HG03354 (cell line): ENCODE results near the gene FIGN.

Experiments
- ATAC-seq: cut with Tn5 transposase; IDR thresholded peaks from one replicate; pipeline ENCODE4 v1.9.1; 2021; ENCODE audit warnings: mild to moderate bottlenecking; ENCODE audit not compliant: unreplicated experiment, poor library complexity, severe bottlenecking

The FIGN gene

DNA sequence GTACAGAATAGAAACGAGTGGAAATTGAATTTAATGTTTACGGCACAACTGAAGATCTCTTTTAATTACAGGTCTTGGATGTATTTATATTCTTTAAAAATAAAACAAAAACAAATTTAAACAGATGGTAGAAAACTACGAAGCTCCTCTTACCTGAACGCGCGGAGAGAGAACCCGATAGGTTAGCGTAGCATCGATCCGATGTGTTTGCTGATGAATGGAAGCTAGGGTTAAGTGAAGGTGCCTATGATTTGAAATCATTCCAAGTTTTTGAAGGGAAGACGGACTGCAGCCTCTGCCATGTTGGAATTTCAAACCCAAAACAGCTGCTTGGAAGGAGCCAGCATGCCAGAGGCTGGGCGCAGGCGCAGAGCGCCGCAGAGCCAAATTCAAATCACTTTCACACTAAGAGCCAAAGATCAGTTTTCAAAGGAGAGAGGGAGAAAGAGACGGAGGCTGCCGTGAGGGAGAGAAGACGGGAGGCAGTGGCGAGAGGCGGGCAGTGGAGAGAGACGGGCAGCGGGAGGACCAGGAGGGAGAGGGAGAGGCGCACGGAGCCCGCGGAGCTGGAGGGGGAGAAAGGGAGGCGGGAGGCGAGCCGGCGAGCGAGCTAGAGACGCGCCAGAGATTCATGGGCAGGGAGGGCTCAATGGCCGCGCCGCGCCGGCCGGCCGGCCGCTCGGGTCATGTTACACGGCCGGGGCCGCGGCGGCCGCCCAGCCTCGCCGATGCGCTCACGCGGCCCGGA, at the start of gene FIGN:
TSS of gene FIGN (minus strand) at position 324 of the 748 bp plus-strand sequence. CDS start 1,081 bp downstream, outside the sequence.
- no peak for ATAC-seq

DNA sequence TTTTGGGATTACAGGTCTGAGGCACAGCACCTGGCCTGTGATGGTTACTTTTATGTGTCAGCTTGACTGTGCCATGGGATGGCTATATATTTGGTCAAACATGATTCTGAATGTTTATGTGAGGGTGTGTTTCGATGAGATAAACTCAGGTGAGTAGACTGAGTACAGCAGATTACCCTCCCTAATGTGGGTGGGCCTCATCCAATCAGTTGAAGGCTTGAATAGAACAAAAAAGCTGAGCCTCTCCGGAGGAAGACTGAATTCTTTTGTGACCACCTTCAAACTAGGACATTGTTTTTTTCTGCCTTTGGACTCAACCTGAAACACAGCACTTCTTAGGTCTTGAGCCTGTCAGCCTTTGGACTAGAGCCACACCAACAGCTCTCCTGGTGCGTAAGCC, 49.4 kb upstream of the FIGN start:
- ATAC-seq, result no peak

GRCh38 chr2:163779970-163780597, 44.3 kb upstream of the FIGN start:
- ATAC-seq, result no peak

DNA sequence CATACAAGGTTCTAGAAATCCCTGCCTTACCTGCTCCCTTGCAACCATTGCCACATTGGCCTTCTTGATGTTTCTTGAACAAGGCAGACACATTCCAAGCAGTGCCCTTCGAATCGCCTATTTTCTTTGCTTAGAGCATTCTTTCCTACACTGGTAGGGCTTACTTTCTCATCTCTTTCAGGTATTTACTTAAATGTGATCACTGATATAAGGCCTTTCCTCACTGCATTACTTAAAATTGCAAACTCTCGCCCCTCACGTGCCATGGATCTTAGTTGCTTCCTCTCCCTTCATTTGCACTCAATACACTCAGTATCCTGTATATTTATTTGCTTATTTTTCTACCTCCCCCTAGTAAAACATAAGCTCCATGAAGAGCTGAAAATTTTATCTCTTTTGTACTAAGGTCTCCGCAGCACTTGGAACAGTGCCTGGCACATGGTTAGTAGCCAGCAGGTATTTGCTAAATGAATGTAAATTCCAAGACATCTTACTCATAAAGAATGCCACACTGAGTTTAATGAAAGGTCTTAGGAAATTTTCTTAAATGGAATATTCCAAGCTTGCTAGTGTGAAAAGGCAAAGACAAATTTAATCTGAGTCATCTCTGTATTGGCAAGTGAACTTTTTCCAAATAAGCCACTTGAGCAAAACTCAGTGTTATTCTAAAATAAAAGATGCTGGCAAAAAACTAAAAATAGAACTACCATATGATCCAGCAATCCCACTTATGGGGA, 42.4 kb upstream of the FIGN start:
- ATAC-seq, result no peak

GRCh38 chr2:163775304-163775703, 39.5 kb upstream of the FIGN start:
- ATAC-seq, result no peak

DNA sequence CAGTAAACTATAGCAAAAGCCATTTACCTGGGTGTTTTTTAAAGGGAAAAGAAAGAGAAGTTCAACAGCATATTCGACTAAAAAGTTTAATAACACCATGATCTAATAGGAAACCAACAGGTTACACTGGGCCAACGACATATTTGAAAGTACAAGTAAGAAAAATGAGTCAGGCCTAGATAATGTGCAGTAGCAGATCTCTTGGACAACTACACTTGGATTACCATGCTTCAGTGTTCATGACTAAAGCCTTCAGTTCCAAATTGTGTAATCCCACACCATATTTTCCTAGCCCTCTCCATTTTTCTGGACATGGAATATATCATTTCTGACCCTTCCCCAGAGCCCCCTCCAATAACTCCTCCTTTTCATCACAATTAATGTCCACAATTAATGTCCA, 39.1 kb upstream of the FIGN start:
- no peak for ATAC-seq

- no peak for ATAC-seq
Measured at GRCh38 chr2:163773276-163773675, 37.5 kb upstream of the FIGN start.

GRCh38 chr2:163771596-163771995, 35.8 kb upstream of the FIGN start:
- no peak for ATAC-seq

GRCh38 chr2:163768881-163769695, 33.3 kb upstream of the FIGN start:
- ATAC-seq, result no peak

DNA sequence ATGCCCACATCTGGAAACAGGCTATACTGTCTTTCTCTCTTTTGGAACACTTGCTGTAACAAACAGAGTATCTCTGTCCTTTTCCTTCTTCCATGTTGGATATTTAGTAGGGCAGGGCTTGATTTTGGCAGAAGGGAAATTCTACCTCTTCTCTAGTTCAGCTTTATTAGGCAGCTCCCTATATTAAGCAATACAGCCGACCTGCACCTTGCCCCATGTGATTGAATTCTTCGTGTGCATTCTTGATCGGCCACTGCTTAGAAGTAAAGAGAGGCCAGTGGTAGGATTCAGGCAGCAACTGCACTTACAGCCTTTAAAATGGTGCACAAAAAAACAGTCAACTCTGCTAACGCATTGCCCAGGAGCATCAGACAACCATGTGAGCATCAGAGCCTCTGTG, 31.3 kb upstream of the FIGN start:
- ATAC-seq, result no peak

DNA sequence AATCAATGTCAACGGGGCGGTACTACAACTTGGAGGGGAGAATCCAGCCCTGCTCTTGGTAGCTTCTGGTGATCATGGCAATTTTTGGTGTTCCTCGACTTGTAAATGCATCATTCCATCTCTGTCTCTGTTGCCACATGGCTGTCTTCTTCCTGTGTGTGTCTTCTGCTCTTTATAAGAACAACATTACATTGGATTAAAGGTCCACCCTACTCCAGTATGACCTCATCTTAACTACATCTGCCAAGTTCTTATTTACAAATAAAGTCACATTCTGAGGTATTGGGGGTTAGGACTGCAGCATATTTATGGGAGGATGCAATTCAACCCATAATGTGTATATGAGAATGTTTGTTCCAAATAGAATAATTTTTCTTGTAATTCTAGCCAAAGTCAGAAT, 28.8 kb upstream of the FIGN start:
- ATAC-seq, result no peak

DNA sequence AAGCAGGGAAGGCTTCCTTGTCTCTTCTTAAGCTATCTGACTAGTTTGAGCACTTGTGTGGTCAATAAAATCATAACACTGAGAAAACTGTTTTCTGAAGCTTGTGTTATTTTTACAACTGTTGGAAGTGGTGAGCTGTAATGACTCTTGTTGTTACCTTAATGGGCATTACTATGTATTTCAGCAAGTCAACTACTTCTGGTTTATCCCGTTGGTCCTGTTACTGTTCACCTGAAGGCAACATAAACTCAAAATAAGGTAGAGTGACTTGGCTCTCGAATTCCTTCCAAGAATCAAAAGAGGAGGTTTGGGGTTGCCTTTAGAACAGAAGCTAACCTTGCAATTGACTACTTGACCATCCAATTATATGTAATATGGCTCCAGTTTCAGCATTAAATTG, 23.2 kb upstream of the FIGN start:
- no peak for ATAC-seq

DNA sequence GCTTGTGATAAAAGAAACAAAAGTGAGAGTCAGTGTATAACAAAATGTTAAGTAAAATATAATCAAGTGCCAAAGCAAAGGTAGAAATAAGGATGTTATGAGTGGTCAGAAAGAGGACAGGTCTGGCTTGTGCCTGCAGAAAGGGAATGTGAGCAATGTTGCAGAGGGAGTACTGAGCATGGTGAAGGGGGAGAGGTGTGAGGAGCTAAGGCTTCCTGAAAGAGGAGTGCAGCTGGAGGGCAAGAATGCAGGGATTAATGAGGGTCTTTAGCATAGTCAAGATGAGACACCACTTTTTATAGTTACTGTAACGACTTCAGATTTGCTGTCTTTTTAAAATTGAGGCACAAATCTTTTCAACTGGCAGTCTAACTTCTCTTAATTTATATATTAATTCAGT, 22.0 kb upstream of the FIGN start:
- ATAC-seq, result no peak

DNA sequence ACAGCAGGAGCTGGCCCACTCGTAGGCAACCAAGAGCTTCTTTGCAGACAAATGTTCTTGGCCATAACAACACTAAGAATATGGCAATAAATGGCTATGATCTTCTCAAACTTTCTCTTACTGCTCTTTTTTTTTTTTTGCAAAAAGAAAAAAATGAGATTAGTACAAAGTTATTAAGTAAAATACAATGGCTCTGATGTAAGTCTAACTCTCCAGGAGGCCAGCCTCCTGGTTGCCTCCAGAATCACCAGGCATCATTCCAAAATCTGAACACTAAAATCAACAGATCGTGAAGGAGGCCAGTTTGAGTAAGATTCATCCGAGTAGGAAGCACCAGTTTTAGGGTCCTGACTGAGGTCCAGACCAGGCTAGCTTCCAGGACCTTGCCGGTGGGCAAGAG, 20.8 kb upstream of the FIGN start:
- ATAC-seq, result no peak

- ATAC-seq, result no peak
Measured at GRCh38 chr2:163755366-163755765, 19.6 kb upstream of the FIGN start.

DNA sequence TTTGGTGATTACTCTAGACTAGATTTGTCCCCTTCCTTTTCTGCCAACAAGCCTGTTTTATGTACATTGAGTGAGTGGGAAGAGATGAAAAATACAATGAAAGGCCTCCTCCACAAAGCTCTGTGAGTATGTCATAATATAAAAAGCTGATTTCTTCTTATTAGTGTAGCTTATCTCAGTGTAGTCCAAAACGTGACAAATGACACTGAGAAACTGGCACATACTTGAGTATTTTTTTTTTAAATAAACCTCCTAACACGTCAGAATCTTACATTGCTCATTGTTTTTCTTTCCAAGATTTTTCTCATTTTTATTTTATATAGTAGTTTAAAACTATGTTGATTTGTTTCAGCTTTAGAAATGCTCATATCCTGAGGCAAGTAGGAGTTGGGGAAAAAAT, 17.9 kb upstream of the FIGN start:
- no peak for ATAC-seq

DNA sequence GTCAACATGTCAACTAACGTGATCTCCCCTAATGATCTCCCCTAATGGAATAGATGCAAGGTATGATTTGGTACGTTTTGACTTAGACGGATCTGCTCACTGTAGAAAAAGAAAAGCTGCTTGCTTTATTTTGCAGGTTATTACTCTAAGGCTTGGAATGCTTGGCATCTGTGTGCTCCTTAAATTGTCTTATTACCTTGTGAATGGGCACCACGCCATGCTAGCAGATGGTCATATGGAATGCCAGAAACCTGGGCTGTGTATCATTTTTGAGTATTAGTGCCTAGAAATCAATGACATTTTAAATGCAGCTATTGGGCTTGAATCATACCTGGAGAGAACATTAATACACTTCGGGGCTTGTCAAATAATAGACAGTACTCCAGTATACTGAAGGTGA, 16.5 kb upstream of the FIGN start:
- ATAC-seq, result no peak

GRCh38 chr2:163751696-163752095, 15.9 kb upstream of the FIGN start:
- no peak for ATAC-seq

- no peak for ATAC-seq
Measured at GRCh38 chr2:163748420-163748819, 12.6 kb upstream of the FIGN start.

- ATAC-seq, result no peak
Measured at GRCh38 chr2:163741435-163741834, 5.6 kb upstream of the FIGN start.
